ENCODE results near the gene MEDAG.
A peak's percentile ranks its signal among the peaks of the same experiment; 100 is the strongest.
"Not testable (repeated sequence)": the region's sequence is repeated elsewhere in the genome, so short reads cannot be mapped to it uniquely, and the experiment has no call there.

MEDAG gene

DNA sequence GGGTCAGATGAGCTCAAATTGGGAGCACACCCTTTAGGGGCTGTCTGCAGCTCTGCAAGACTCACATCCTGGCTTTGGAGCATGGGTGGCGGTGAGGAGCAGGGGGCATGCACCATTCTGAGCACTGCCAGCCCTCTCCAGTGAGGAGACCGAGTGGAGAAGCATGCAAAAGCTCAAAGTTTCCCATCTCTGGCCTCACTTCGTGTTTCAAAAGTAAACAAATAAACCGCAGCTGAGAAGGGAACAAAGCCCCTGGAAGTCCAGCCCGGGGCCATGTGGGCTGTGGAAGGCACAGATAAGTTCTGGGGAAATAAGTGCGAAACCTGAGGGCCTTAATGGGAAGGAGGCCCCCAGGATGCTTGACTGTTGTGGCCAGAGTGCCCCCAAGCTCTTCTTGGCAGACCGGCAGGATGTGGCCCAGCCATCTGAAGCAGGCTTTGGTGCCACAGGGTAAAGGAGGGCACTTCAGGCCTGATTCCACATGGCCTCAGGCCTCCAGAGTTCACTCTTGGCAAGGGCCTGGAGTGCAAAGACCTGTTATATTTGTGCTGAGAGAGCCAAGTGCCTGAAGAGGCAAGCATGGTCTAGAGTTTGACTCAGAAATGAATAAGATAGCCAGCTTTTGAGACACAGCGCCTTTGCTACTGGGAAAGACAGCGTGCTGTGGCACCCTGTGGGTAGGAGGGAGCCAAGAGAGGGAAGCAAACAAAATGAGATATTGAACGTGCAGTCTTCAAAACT, 1.2 kb downstream of the MEDAG start:
- no peak for DNase-seq (ENCODE audit: low read depth, low spot score)

DNA sequence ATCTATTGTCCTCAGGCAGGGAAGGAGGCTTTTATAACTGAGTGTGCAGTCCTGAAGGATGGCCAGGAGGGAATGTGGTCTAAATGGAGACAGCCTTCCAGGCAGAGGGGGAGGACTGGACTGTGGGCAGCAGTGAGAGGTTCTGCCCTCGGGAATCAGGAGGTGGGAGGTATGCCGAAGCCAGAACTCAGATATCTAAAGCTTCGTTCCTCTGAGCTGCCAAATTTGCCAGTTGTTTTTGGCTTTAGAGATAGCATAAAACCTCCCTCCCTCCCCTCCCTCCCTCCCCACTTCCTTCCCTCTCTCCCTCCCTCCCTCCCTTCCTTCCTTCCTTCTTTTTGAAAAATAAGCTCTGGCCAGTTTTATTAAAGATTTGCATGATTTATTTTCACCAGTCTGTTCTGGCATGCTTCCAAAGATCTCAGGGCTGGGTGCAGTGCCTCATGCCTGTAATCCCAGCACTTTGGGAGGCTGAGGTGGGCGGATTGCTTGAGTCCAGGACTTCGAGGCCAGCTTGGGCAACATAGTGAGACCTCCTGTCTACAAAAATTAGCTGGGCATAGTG, 2.4 kb downstream of the MEDAG start:
- no peak for DNase-seq (ENCODE audit: low read depth, low spot score)

- DNase-seq (ENCODE audit: low read depth, low spot score) = no peak
These were observed 4.6 kb downstream of the MEDAG start for GRCh38 chr13:30910676-30911075.

DNA sequence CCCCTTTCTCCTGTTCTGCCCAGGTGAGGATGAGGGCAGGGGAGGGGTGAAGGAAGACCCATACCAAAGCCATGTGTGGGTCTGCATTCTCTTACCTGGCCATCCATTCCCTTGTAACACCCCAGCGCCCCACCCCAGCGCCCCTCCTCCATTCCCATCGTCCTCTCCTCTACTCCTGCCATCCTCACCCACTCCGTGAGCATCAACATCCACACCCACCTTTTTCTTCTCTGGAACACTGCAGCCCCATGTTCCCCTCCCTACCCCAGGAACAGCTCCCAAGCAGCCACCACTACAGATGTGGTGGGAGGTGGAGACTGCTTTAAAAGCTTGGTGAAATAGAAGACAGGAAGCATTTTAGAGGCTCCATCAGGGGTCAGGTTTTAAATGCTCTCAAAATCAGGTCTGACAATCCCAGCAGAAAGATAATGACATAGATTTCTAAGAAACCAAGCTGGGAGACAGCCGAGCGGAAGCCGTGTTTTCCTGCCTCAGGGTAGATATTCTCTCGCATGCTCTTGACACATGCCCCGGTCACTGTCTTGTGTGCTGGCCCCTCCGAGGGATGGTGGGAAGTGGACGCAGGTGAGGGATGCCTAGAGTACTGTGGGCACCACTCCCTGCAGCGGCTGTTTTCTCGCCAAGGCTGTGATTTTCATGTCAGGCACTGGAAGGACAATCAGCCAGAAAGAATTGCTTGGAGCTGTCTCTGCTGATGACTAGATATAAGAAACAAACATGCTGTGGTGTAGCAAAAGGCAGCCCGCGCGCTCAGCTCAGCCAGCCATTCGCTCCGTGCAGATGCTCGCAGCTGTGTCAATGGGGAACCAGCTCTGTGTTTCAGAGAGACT, 9.8 kb downstream of the MEDAG start:
- no peak for DNase-seq (ENCODE audit: low read depth, low spot score)

- no peak for DNase-seq (ENCODE audit: low read depth, low spot score)
These were observed 10.9 kb downstream of the MEDAG start for GRCh38 chr13:30916991-30917390.

DNA sequence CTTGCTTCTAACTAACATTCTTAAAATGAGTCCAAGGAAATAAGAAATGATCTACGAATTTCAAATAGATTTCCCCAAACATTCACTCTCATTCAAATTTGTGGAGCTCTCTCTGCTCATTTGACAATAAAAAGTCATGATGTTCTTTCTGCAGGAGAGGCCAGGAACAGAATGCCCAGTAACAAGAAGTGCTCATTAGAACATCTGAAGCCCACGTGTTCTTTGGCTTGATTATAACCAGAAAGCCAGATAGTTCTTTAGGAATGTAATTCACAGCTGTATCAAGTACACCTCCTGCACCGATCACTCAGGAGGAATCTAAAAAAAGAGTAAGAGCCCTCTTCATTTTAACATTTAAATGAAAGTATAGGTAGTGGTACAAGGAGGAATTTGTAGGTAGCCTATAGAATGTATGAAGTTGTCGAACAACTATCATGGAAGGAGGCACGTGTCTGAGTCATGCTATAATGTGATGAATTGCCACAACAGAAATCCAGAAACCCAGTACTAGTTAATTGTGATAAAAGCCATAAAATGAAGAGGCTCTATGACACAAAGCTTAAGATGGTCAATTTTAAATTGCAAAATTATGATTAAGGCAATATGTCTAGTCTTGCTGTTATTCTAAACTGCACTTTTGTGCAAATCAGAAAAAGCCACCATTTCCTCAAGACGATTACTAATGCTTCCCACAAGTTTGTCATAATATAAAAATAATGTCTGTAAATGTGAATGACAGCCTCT, 12.8 kb downstream of the MEDAG start:
- DNase-seq (ENCODE audit: low read depth, low spot score) = no peak

- DNase-seq (ENCODE audit: low read depth, low spot score) = no peak
These were observed 14.3 kb downstream of the MEDAG start for GRCh38 chr13:30920162-30920909.

DNA sequence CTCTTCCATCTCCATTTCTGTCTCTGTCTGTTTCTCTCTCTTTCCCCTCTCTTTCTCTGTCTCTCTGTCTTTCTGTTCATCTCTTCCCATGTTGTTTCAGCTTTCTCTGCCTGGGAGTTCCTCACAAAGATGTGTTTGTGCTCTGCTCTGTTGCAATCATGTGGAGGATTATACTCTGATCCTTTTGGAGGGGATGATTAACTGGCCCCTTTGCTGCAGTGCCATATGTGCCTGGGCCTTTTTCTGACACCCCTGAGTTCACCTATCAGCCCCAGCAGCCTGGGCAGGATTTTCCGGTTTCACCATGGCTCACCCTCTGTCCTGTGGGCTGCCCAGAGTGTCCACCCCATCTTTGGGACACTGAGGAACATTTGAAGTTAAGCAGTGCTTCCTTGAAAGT, 17.3 kb downstream of the MEDAG start:
- DNase-seq (ENCODE audit: low read depth, low spot score) = no peak

- no peak for DNase-seq (ENCODE audit: low read depth, low spot score)
These were observed 18.6 kb downstream of the MEDAG start for GRCh38 chr13:30924721-30925120.

GRCh38 chr13:30925429-30925828, 19.4 kb downstream of the MEDAG start:
- no peak for DNase-seq (ENCODE audit: low read depth, low spot score)

- DNase-seq (ENCODE audit: low read depth, low spot score) = no peak
These were observed 20.7 kb downstream of the MEDAG start for GRCh38 chr13:30926781-30927180.

DNA sequence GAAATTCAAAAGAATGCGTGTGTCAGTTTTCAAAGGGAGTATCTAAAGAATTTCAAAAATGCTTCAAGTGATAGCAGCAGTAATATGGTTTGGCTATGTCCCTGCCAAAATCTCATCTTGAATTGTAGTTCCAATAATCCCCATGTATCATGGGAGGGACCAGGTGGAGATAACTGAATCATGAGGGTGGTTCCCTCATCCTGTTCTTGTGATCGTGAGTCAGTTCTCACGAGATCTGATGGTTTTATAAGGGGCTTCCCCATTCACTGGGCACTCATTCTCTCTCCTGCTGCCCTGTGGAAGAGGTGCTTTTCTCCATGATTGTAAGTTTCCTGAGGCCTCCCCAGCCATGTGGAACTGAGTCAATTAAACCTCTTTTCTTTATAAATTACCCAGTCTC, 21.1 kb downstream of the MEDAG start:
- not testable (repeated sequence) for DNase-seq (ENCODE audit: low read depth, low spot score)

DNA sequence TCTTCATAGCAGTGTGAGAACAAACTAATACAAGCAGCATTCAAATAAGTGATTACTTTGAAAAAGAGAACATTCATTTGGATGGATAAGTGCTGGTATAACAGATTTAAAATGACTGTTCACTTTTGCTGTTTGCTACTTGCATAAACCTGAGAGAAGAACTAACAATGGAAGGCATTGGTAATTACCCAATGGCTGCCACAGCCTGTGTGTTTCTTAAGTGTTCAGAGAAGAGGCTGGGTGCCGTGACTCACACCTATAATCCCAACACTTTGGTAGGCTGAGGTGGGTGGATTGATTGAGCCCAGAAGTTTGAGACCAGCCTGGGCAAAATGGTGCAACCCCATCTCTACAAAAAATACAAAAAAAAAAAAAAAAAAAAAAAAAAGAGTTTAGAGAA, 21.5 kb downstream of the MEDAG start:
- no peak for DNase-seq (ENCODE audit: low read depth, low spot score)

DNA sequence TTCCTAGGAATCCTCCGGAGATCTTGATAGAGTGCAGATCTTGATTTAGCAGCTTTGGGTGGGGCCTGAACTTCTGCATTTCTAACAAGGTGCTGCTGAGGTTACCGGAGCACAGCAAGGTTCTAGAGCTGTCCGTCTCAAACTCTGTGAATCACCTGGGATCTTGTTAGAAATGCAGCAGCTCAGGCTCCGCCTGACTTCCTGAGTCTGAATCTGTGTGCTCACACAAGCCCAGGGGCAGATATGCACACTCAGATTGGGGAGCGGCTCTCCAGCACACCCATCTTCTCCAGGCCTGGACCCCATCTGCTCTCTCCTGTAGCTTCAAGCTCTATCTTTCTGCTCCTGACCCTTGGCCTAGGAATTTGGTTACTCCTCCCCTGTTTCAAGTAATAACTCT, 22.9 kb downstream of the MEDAG start:
- no peak for DNase-seq (ENCODE audit: low read depth, low spot score)

GRCh38 chr13:30932481-30933353, 26.6 kb downstream of the MEDAG start, which contains the start of gene TEX26:
Gene TEX26, plus strand, starts transcription at chr13:30932656. Its CDS starts 60 bp downstream, at chr13:30932716.
- DNase-seq (ENCODE audit: low read depth, low spot score) = peak; percentile 23

DNA sequence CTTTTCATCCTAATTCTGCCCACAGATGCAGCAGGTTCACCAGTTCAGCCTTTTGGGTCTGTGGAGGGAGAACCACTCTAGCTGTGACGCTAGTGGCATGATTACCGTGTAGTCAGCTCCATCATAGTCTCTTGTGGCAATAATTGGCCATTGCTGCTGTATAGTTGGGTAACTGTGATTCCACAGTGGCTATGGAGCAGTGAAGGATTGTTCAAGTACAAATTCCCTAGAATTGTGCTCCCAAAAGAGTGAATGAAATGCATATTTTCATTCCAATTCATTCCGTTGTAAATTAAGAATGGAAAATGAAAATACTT, 27.2 kb downstream of the MEDAG start:
- no peak for DNase-seq (ENCODE audit: low read depth, low spot score)

- peak; percentile 40 for DNase-seq (ENCODE audit: low read depth, low spot score)
These were observed 28.3 kb downstream of the MEDAG start for GRCh38 chr13:30934381-30934780.

- no peak for DNase-seq (ENCODE audit: low read depth, low spot score)
These were observed 28.7 kb downstream of the MEDAG start for GRCh38 chr13:30934803-30935202.

DNA sequence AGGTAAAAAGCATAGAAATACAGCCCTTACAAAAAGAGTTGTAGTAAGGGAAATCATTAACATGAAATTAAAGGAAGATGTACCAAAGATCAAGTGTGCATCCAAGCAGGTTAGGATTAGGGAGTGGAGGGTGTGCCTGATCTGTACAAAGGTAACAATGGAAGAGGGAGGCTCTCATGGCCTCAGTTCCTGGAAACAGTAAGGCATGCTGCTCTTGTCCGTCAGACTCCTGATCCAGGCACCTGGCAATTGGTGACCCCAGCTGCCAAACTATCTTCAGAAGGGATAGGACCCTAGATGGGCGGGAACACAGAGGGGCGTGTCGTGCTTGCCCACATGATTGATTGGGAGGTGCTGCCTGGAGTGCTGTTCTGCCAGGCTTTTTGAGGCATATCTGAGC, 30.9 kb downstream of the MEDAG start:
- no peak for DNase-seq (ENCODE audit: low read depth, low spot score)

- no peak for DNase-seq (ENCODE audit: low read depth, low spot score)
These were observed 37.8 kb downstream of the MEDAG start for GRCh38 chr13:30943881-30944280.

Data from iPS DF 19.7 (cell line).